ENCODE results near the gene SUPT16H. TPM values are rescaled to one million over a fixed set of nuclear protein-coding genes. Genes with fewer than 3 reads are reported as not detected.

Gene SUPT16H
- polyA plus RNA-seq, 1 donor from 2014 or later = 83.4 TPM

DNA sequence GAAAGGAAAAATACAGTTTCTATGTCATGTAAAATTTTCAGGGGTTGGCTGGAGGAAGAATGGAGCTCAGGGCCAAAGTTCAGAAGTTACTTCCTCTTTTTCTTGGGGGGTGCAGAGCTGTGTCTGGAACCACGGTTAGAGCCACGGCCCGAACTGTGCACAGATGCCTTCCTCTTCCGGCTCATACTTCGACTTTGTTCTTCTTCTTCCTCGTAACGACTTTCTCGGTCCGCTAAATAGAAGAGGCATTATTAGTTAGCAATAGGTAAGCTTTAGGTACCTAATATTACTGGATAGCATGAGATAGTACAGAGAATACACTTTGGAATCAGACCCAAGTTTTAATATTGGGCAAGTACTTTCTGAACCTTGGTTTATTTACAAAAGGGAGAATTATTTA lies 31.2 kb downstream of the SUPT16H start:
- H3K4me2 ChIP-seq (ENCODE audit: low read length) = no peak overlapping the region
- TF ChIP-seq POLR2AphosphoS5 (IDR thresholded peaks at IDR 0.05) (no peak), CTCF (IDR thresholded peaks at IDR 0.05; ENCODE audit: poor library complexity, severe bottlenecking) (no peak)
- H3K27me3 ChIP-seq (ENCODE audit: insufficient read depth, low read depth, low read length) = no peaks in the 10 kb centered on the region
- no peak overlapping the region for H3K9ac ChIP-seq (ENCODE audit: low read length)
- H2AFZ ChIP-seq (ENCODE audit: low read depth, low read length) = no peak overlapping the region
- H3K27ac ChIP-seq (ENCODE audit: low read length) = no peak overlapping the region
- H3K9me3 ChIP-seq (ENCODE audit: low read length) = no peaks in the 10 kb centered on the region
- no peaks in the 10 kb centered on the region for H3K9me2 ChIP-seq (ENCODE audit: insufficient read depth, low read length)
- no peaks in the 10 kb centered on the region for H4K20me1 ChIP-seq (ENCODE audit: insufficient read depth)
- H3K79me2 ChIP-seq (replicated peaks; ENCODE audit: insufficient read depth, low read length) = no peaks in the 10 kb centered on the region
- no peaks in the 10 kb centered on the region for H3F3A ChIP-seq (ENCODE audit: insufficient read depth, low read length, poor library complexity, severe bottlenecking)
- H3K36me3 ChIP-seq (ENCODE audit: insufficient read depth, low read length) = no peaks in the 10 kb centered on the region
- H3K4me3 ChIP-seq (ENCODE audit: low read length) = no peak overlapping the region

- Histone ChIP-seq H3K9me2 (ENCODE audit: insufficient read depth, low read length) (no peaks in the 10 kb centered on the region), H3K27me3 (ENCODE audit: insufficient read depth, low read depth, low read length) (no peaks in the 10 kb centered on the region), H3K79me2 (replicated peaks; ENCODE audit: insufficient read depth, low read length) (no peaks in the 10 kb centered on the region), H3K27ac (ENCODE audit: low read length) (no peak overlapping the region), H3K4me2 (ENCODE audit: low read length) (no peak overlapping the region), H4K20me1 (ENCODE audit: insufficient read depth) (no peaks in the 10 kb centered on the region), H3K9me3 (ENCODE audit: low read length) (no peaks in the 10 kb centered on the region), H3F3A (ENCODE audit: insufficient read depth, low read length, poor library complexity, severe bottlenecking) (no peaks in the 10 kb centered on the region), H2AFZ (ENCODE audit: low read depth, low read length) (no peak overlapping the region), H3K4me3 (ENCODE audit: low read length) (no peak overlapping the region), H3K36me3 (ENCODE audit: insufficient read depth, low read length) (no peaks in the 10 kb centered on the region), H3K9ac (ENCODE audit: low read length) (no peak overlapping the region)
- TF ChIP-seq MXI1 (conservative IDR thresholded peaks at IDR 0.05; ENCODE audit: poor library complexity, severe bottlenecking) = no peak
- no peak for TF ChIP-seq SMC3 (conservative IDR thresholded peaks at IDR 0.05; ENCODE audit: poor library complexity)
- TF ChIP-seq POLR2AphosphoS5 (IDR thresholded peaks at IDR 0.05) = no peak
- no peak for TF ChIP-seq RAD21 (conservative IDR thresholded peaks at IDR 0.05)
- TF ChIP-seq EZH2 (IDR thresholded peaks at IDR 0.05; ENCODE audit: borderline replicate concordance, insufficient read depth, low read length, poor library complexity, severe bottlenecking) = no peak
- TF ChIP-seq REST (IDR thresholded peaks at IDR 0.05; ENCODE audit: borderline replicate concordance) = no peak
- TF ChIP-seq EP300 (conservative IDR thresholded peaks at IDR 0.05; ENCODE audit: poor library complexity, severe bottlenecking) = no peak
- no peak for TF ChIP-seq TAF1 (IDR thresholded peaks at IDR 0.05; ENCODE audit: low read depth)
- no peak for TF ChIP-seq CTCF (IDR thresholded peaks at IDR 0.05; ENCODE audit: poor library complexity, severe bottlenecking)
Measured at GRCh38 chr14:21350539-21350938, 33.3 kb downstream of the SUPT16H start.
